GM21825 (cell line): ENCODE measurements around the gene MEF2D.

Source experiments
- ATAC-seq: cut with Tn5 transposase; IDR thresholded peaks from one replicate; pipeline ENCODE4 v1.9.1; 2021; ENCODE audit warnings: mild to moderate bottlenecking, moderate library complexity; ENCODE audit not compliant: unreplicated experiment

Gene MEF2D

DNA sequence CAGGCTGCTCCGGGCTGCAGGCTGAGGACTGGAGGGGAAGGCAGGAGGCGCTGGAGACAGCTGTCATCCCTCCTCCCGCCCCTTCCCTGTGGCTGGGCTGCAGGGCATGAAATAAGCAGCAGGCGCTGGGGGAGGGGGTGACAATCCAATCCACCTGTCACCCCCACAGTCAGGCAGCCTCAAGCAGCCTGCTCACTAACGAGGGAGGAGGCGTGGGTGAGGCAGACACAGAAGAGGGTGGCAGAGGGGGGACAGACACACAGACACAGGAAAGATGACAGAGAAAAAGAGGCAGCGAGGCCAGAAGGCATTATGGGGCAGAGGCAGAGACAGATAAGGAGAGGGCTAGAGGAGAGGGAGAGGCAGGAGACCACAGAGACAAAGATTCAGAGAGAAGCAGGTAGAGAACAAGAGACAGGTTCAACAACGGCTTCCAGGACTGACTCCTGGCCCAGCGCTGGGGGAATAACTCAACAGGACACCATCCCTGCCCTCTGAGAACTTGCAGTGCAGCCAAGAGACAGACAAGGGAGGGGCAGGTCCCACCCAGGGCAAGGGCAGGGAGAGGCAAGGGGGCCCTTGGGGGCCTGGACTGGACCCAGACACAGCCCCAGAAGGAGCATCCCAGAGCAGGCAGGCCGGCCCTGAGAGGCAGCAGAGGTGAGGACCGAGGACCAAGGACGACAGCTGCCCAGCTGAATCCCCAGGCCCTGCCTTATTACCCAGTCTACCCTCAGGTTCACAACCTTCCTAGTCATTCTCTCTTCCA, 11.2 kb downstream of the MEF2D start:
- peak; percentile 16 for ATAC-seq

GRCh38 chr1:156488566-156489165, 11.9 kb downstream of the MEF2D start:
- ATAC-seq = peak; percentile 51

GRCh38 chr1:156487862-156488261, 12.7 kb downstream of the MEF2D start:
- peak; percentile 30 for ATAC-seq

DNA sequence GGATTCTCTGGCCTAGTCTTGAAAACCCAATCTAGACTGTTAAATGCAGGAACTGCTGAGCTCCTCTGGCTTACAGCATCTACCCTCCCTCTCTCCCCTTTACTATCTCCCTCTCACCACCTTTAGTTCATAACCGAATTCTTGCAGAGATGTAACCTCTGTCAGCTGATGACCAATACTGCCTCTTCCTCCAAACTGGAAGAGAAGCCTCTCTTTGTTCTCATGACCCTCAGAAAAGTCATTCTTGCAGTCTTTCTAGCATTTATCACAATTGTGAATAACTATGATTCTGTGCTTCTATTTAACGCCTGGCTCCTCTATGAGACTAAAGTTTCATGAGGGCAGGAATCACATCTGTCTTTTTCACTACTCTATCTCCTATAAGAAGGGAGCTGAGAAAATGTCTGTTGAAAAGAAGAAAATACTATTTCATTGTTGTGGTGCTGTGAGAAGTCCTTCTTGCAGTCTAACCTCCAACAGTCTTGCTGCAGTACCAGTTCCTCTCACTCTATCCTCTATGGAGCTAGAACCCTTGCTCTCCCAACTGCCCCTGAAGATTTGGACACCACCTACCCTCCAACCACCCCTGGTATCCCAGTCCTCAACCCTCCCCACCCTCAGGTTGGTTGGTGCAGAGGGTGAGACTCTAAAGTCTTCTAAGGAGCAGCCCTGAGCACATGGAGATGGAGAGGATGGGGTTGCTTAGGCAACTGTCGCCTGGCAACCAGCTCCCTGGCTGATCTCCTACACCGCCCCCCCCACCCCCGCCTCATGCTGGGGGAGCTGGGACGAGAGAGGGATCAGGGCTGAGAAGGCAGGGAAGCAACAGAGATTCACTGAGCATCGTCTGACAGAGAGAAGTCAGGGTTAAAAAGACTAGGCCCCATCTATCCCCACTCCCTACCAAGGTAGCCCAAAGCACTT, 13.9 kb downstream of the MEF2D start:
- no peak for ATAC-seq

- no peak for ATAC-seq
Observed at GRCh38 chr1:156485984-156486383, 14.6 kb downstream of the MEF2D start.

- ATAC-seq = no peak
Observed at GRCh38 chr1:156484480-156485058, 16.0 kb downstream of the MEF2D start.

DNA sequence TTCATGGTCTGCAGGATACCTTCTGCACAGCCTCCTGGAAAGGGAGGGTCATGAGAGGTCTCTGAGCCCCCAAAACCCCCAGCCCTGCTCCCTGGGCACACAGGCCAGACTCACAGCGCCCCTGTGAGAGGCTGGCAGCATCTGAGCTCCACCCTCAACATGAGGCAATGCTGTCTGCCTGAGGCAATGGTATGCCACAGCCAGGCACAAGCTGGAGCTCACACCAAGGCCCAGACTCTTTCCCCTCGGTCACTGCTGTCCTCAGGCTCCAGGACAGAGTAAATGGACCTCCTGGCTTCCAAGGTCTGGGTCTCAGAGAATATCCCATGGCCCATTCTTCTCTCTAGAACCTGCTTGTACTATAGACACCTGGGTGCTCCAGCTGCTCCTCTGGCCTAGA, 17.2 kb downstream of the MEF2D start:
- ATAC-seq = no peak

GRCh38 chr1:156482276-156482675, 18.3 kb downstream of the MEF2D start:
- ATAC-seq = no peak

- no peak for ATAC-seq
Observed at GRCh38 chr1:156481527-156481926, 19.0 kb downstream of the MEF2D start.

DNA sequence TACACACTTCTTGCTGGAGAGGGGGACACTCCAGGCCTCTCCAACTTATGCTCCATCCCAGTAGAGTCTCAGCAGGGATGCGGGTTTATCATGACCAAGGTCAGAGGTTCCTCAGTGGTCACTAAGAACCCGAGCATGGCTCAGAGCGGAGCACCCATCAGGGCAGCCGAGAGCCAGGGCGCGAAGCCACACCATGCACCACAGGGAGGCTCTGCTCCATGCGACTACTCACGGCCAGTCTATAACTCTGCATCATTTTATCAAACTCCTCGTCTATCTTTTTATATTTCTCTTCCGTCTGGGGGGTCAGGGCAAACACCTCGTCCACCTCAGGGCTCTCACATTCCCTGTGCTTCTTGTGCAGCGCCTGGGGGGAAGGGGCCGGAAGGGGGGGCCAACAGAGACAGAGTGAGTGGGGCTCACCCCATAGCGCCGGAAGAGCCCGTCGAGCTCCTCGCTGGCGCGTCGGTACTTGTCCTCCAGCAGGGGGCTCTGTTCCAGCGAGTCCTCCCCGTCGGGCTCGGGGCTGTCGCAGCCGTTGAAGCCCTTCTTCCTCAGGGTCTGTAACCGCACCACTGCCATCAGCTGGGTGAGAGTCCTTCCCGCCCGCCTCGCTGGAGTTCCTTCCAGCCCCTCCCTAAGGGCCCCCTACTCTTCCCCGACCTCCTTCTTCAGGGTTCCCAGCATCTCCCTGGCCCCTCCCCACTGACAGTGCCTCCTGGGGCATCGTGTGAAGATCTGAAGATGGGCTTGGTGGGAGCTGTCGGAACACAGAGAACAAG, 20.0 kb downstream of the MEF2D start:
- ATAC-seq = no peak

DNA sequence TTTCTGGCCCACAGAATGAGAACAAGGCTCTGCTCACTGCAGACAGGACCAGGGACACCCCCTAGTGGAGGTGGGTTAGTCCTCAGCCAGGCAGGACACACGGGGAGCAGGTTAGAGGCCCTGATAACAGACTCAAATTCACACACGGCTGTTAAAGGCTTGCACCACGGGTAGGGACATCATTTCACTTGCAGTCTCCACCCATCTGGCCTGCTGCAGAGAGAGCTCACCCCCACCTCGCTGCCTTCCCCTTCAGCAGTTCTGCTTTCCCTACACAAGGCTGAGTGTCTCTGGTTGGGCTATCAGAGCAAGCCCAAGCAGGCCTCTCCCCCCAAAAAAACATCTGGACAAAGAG, 20.6 kb downstream of the MEF2D start:
- ATAC-seq = no peak

DNA sequence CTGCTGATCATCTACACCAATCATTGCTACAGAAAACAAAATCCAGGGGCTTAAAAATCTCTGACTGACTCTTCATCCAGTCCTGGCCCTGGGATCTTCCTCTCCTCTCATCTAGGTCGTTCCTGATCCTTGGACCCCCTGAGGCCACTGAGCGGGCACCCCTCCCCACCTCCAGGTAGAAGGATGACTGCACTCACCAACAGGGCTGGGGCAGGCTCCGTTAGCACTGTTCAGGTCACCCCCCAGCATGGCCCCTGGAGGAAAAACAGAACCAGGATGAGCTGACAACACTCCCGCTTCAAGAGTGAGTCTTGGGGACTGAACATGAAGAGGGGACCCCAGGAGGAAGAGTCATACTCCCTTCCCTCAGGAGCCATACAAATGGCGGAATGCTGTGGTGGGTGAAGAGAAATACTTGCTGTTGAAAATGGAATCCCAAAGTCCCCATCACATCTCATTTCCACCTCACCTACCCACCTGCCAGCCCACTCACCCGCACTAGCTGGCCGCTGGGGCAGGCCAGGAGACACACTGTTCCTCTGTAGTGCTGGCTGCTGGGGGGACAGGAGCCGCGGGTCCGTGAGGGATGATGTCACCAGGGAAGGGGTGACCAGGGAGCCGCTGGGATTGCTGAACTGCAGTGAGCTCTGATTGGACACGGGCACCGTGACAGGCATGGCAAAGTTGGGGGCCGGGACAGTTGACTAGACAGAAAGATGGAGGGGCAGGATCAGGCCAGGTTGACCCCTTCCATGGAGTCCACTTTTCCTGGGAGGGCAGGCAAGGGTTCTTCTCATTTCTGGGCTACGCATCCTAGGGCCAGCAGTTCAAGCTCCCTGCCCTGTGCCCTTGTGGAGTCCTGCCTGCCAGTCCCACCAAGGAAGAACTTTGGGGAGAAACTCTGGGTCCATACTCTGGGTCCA, 21.2 kb downstream of the MEF2D start:
- no peak for ATAC-seq

- ATAC-seq = no peak
Observed at GRCh38 chr1:156478250-156478627, 22.3 kb downstream of the MEF2D start.

- no peak for ATAC-seq
Observed at GRCh38 chr1:156477526-156478249, 22.9 kb downstream of the MEF2D start.

- no peak for ATAC-seq
Observed at GRCh38 chr1:156476501-156477298, 23.9 kb downstream of the MEF2D start.

DNA sequence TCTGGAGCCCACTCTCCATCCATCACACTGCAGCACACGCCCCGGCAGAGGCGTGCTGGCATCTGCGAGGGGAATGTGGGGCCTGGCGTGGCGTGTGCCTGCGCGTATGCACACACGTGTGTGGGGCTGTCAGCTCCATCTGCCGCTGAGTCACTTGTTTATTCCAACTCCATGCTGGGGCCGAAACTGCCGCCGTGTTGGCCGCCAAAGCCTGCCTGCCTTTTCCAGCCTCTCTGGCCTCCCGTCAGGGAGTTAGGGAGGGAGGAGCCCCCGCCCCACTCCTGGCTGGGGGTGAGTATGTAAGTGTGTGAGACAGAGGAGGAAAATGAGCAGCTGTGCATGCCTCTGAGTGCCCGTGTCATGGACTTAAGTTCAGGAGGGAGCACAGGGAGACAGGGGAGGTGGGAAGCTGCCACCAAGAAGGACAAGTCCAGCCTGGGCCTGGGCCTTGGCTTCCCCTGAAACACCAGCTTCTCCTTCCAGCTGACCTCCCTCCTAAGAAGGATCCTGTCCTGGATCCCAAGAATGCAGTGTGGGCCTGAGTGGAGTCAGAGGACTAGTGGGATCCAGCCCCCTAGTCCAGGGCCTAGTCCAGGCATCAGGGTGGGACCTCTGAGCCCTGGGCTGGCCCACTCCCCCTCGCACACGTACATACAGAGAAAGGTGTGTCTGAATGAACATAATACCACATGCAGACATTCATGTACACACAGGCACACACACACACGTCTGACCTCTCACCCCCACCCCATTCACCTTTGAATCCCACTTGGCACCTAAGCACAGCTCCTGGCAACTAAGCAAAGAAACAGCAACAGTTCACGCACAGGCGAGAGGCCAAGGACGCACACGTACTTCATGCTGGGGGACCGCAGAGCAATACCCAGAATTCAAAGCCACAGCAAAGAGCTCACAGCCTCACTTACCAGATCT, 24.7 kb downstream of the MEF2D start:
- no peak for ATAC-seq

DNA sequence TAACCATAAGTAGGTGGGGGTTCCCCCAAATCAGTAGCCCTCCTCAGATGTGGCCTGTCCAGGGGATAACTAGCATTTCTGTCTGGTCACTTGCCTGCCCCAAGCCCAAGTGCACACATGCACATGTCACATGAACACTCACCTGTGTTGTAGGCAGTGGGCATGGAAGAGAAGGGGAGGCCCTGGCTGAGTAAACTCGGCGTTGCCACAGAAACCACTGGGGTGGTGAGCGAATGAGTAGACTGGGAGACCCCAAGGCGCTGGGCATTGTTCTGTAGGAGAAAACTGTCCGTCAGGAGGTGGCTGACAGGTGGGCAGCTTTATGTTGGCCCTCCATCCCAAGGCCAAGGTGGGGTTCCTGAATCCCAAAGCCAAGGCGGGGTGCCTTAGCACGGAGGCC, 25.6 kb downstream of the MEF2D start:
- no peak for ATAC-seq
